Mucosa of descending colon (tissue), 3 donors: ENCODE results near the gene FAM3A. TPM values are rescaled to one million over a fixed set of nuclear protein-coding genes. Genes with fewer than 3 reads are reported as not detected.
"Not testable (repeated sequence)": the region's sequence is repeated elsewhere in the genome, so short reads cannot be mapped to it uniquely, and the experiment has no call there.

Experiments used
- ATAC-seq: fragments of 200-7000 bp; cut with Tn5 transposase; one replicate; pipeline ENCODE4 v1.9.1; 2020; ENCODE audit warnings: mild to moderate bottlenecking, moderate library complexity
- DNase-seq, 3 donors: peaks; one replicate each; pipeline ENCODE4 v3.0.0-alpha.2; 2020
- H3K36me3 ChIP-seq: fragments of 200-600 bp; one replicate; pipeline ENCODE4 v1.8.0; 2021; ENCODE audit warnings: low read depth, mild to moderate bottlenecking
- H3K4me1 ChIP-seq: fragments of 200-600 bp; one replicate; pipeline ENCODE4 v1.8.0; 2021; ENCODE audit warnings: low read depth, mild to moderate bottlenecking
- H3K4me3 ChIP-seq: fragments of 200-600 bp; one replicate; pipeline ENCODE4 v1.8.0; 2021; ENCODE audit warnings: mild to moderate bottlenecking
- H3K9me3 ChIP-seq: fragments of 200-600 bp; one replicate; pipeline ENCODE4 v1.8.0; 2021; ENCODE audit warnings: mild to moderate bottlenecking
- intact Hi-C, 2 donors: fragments of 100-400 bp; cut with DNase I in 1 of 2; cut with micrococcal nuclease in 1 of 2; formaldehyde crosslinking; loops; one replicate each; pipeline versions ENCODE4 v1.11.0 to v1.11.1; 2022; cut with DNase I, micrococcal nuclease
- total RNA-seq, 3 donors: library from RNA; stranded (reverse); fragmentation: NEBNext Ultra II Directional in 2 of 3; extraction: Animal tissue kit (Norgen Biotek cat#: 25700) in 2 of 3; gene quantifications; one replicate each; pipeline versions ENCODE4 v1.2.1 to v1.2.4, GENCODE V29; 2021 to 2023
- TF ChIP-seq, protein P1 (sequence below): fragments of 200-600 bp; IDR thresholded peaks from one replicate; pipeline ENCODE4 v1.8.0; 2022; ENCODE audit warnings: antibody characterized with exemption, mild to moderate bottlenecking
- donor health status: DM: no; HTN: no; CAD: no; lungs with moderate emphysema.
- donor health status: DM: no; HTN: no; CAD: no.
- donor health status: DM: no; HTN: yes; CAD: no.

Gene FAM3A
- total RNA-seq, 3 donors from 2014 or later: 52.5 to 75.6 (median 64.8) TPM

DNA sequence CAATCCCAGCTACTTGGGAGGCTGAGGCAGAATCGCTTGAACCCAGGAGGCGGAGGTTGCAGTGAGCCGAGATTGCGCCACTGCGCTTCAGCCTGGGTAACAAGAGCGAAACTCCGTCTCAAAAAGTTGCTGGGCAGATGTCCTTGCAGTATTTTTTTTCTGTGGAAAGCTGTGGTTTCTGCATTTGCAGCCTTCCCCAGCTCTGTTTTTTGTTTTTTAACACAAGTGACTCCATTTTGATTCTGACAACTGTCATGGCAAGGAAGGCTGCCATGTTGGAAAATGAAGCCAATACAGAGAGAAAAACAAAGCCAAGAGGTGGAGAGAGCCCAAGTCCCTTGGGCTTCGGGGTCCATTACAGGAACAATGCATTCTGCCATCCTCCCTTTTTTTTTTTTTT lies 13.9 kb downstream of the FAM3A start:
- TF ChIP-seq, protein P1, sequence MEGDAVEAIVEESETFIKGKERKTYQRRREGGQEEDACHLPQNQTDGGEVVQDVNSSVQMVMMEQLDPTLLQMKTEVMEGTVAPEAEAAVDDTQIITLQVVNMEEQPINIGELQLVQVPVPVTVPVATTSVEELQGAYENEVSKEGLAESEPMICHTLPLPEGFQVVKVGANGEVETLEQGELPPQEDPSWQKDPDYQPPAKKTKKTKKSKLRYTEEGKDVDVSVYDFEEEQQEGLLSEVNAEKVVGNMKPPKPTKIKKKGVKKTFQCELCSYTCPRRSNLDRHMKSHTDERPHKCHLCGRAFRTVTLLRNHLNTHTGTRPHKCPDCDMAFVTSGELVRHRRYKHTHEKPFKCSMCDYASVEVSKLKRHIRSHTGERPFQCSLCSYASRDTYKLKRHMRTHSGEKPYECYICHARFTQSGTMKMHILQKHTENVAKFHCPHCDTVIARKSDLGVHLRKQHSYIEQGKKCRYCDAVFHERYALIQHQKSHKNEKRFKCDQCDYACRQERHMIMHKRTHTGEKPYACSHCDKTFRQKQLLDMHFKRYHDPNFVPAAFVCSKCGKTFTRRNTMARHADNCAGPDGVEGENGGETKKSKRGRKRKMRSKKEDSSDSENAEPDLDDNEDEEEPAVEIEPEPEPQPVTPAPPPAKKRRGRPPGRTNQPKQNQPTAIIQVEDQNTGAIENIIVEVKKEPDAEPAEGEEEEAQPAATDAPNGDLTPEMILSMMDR: no peak
- DNase-seq (no peak), ATAC-seq (no peak)
- H3K9me3 ChIP-seq: no peaks in the 10 kb centered on the region
- H3K4me3 ChIP-seq: no peak overlapping the region
- intact Hi-C loops: no loop called here
- H3K36me3 ChIP-seq: no peaks in the 10 kb centered on the region
- no peaks in the 10 kb centered on the region for H3K4me1 ChIP-seq

DNA sequence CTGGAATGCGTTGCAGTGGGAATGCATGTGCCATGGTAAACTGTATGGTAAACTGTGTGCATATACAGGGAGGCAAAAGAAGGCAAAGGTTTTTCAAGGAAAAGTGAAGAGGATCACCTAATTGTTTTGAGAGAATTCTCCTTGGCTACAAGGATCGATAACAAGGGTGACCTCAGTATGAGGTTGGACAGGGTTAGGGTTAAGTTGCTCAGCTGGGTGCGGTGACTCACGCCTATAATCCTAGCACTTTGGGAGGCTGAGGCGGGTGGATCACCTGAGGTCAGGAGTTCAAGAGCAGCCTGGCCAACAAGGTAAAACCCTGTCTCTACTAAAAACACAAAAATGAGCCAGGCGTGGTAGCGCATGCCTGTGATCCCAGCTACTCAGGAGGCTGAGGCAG lies 14.6 kb downstream of the FAM3A start:
- ATAC-seq, intact Hi-C loops, H3K4me3 ChIP-seq, DNase-seq, H3K36me3 ChIP-seq, H3K4me1 ChIP-seq, H3K9me3 ChIP-seq: not testable (repeated sequence)

DNA sequence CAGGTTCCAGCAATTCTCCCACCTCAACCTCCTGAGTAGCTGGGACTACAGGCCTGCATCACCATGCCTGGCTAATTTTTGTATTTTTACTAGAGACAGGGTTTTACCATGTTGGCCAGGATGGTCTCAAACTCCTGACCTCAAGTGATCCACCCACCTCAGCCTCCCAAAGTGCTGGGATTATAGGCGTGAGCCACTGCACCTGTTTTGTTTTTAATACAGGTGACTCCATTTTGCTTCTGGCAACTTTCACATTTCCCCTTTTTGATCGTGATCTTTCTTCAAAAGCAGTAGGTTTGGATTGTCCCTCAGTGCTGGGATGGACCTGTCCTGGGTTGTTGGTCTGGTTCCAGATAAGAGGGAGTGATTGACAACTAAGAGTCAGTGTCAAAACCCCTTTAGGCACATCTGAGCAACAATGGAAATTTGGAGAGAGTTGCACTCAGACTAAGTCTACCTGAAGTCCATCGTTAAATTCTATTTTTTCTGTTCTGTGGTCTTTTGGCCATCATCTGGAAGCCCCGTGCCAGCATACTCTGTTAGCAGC lies 19.4 kb downstream of the FAM3A start:
- H3K4me3 ChIP-seq, H3K9me3 ChIP-seq, intact Hi-C loops, ATAC-seq, H3K4me1 ChIP-seq, H3K36me3 ChIP-seq, DNase-seq: not testable (repeated sequence)

DNA sequence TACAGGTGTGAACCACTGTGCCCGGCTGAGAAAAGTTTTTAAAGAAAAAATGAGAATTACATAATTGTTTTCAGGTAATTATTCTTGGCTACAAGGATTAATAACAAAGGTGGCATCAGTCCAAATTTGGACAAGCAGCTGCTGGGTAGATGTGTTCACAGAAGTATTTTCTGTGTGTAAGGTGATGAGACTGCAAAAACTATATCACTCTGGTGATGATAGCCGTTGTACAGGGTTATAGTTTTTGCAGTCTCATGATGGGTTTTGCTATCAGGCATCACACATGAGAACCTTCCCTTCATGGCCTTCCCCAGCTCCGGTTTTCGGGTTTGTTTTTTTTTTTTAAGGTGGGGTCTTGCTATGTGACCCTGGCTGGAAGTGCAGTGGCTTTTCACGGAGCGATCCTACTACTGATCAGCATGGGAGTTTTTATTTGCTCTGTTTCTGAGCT lies 20.5 kb downstream of the FAM3A start:
- intact Hi-C loops: no loop called here

DNA sequence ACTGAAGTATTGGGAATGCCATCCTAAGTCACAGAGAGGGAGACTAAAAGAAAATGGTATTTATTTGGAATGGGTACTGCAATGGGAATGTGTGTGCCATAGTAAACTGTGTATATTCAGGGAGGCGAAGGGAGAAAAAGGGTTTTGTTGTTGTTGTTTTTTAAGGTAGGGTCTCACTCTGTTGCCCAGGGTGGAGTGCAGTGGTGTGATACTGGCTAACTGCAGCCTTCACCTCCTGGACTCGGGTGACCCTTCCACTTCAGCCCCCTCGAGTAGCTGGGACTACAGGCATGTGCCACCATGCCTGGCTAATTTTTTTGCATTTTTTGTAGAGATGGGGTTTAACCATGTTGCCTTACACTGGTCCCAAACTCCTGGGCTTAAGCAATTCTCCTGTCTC lies 21.3 kb downstream of the FAM3A start:
- H3K4me3 ChIP-seq: no peak overlapping the region
- no peak for DNase-seq
- ATAC-seq: no peak
- intact Hi-C loops: no loop called here
- no peaks in the 10 kb centered on the region for H3K36me3 ChIP-seq
- no peaks in the 10 kb centered on the region for H3K9me3 ChIP-seq
- H3K4me1 ChIP-seq: no peaks in the 10 kb centered on the region
- TF ChIP-seq, protein P1: no peak

More for the DNA sequence above, 20.5 kb downstream of the FAM3A start:
- ATAC-seq: no peak
- TF ChIP-seq, protein P1: no peak
- Histone ChIP-seq H3K9me3 (no peaks in the 10 kb centered on the region), H3K4me3 (no peak overlapping the region), H3K4me1 (no peaks in the 10 kb centered on the region), H3K36me3 (no peaks in the 10 kb centered on the region)
- no peak for DNase-seq

DNA sequence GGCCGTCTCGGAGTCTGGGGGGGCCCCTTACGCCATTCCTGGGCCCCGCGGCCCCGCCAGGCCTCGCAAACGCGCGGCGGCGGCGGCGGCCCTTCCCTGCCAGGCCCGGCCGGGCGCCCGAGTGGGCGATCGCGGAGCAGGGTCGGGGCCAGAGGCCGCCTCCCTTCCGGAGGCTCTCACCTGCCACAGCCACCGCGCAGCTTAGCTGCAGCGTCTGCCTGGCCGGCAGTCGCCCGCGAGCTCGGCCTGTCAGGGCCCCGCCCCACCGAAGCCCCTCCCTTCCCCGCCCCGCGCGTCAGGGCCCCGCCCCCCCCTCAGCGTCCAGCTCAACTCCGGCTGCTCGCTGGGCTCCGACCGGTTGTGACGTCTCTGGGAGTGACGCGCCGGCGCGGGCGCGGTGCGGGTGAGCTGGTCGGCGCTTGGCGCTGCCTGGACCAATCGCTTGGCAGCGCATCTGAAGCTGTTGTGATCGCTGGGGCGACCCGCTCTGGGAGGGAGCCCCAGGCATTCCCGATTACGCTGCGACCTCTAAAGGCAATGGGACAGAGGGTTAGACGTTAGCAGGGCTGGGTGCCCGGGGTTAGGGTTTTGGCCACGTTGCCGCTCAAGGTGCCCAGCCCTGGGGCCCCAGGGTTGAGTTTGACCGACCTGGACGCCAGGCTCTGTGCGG lies 25.5 kb downstream of the FAM3A start, which contains the start of gene SLC10A3:
TSS of gene SLC10A3 (minus strand) at position 216 of the 670 bp plus-strand sequence. CDS start 1,689 bp downstream, outside the sequence.
- peak; percentile 90 to 96 (median 94) for DNase-seq
- Histone ChIP-seq H3K4me1 (no peaks in the 10 kb centered on the region), H3K36me3 (no peaks in the 10 kb centered on the region), H3K9me3 (no peaks in the 10 kb centered on the region), H3K4me3 (peak within 1 kb of the TSS; percentile 51)
- peak; percentile 90 for ATAC-seq
- intact Hi-C loops: no loop called here
- TF ChIP-seq, protein P1: no peak
